ENCODE measurements around the gene MLPH.

- TF ChIP-seq CTCF (IDR thresholded peaks at IDR 0.05) (no peak), EZH2 (IDR thresholded peaks at IDR 0.05; ENCODE audit: borderline replicate concordance, insufficient read depth, low read depth, low read length, poor library complexity, severe bottlenecking) (no peak)
Measured at GRCh38 chr2:237583385-237584295, 96.6 kb downstream of the MLPH start.

Data from B cell (primary cell).